ENCODE results near the gene CHCHD3. TPM values are rescaled to one million over a fixed set of nuclear protein-coding genes. Genes with fewer than 3 reads are reported as not detected.

The CHCHD3 gene
- total RNA-seq, 1 donor from 2014 or later, result 38.5 TPM

GRCh38 chr7:132769280-132769679, 312.6 kb downstream of the CHCHD3 start:
- Histone ChIP-seq H3K27me3 (ENCODE audit: low read depth) (no peaks in the 10 kb centered on the region), H3K4me1 (no peaks in the 10 kb centered on the region), H3K4me3 (no peak overlapping the region), H3K9me3 (peaks cover 4% of the 10 kb centered on the region), H3K36me3 (no peaks in the 10 kb centered on the region), H3K27ac (no peak overlapping the region)
- no peak for DNase-seq
- ATAC-seq, result no peak
- no peak for TF ChIP-seq CTCF (IDR thresholded peaks at IDR 0.05)
- intact Hi-C loops (cut with DNase I), result no loop called here

- intact Hi-C loops (cut with DNase I), result no loop called here
- Histone ChIP-seq H3K4me1 (no peaks in the 10 kb centered on the region), H3K27me3 (ENCODE audit: low read depth) (no peaks in the 10 kb centered on the region), H3K27ac (no peak overlapping the region), H3K36me3 (no peaks in the 10 kb centered on the region), H3K9me3 (peaks cover 4% of the 10 kb centered on the region), H3K4me3 (no peak overlapping the region)
- DNase-seq (no peak), ATAC-seq (peak; percentile 43 to 50)
- TF ChIP-seq CTCF (IDR thresholded peaks at IDR 0.05), result no peak
These were observed 313.8 kb downstream of the CHCHD3 start for GRCh38 chr7:132768099-132768498.

- intact Hi-C loops (cut with DNase I), result no loop called here
- H3K9me3 ChIP-seq, result peaks cover 4% of the 10 kb centered on the region
- no peaks in the 10 kb centered on the region for H3K27me3 ChIP-seq (ENCODE audit: low read depth)
- no peak overlapping the region for H3K27ac ChIP-seq
- no peaks in the 10 kb centered on the region for H3K4me1 ChIP-seq
- ATAC-seq (peak; percentile 75 to 89), DNase-seq (no peak)
- no peak overlapping the region for H3K4me3 ChIP-seq
- TF ChIP-seq CTCF (IDR thresholded peaks at IDR 0.05), result no peak
- H3K36me3 ChIP-seq, result no peaks in the 10 kb centered on the region
These were observed 314.5 kb downstream of the CHCHD3 start for GRCh38 chr7:132767378-132767777.

GRCh38 chr7:132766660-132767059, 315.2 kb downstream of the CHCHD3 start:
- Histone ChIP-seq H3K36me3 (no peaks in the 10 kb centered on the region), H3K27ac (no peak overlapping the region), H3K9me3 (peaks cover 4% of the 10 kb centered on the region), H3K4me1 (no peaks in the 10 kb centered on the region), H3K27me3 (ENCODE audit: low read depth) (no peaks in the 10 kb centered on the region), H3K4me3 (no peak overlapping the region)
- intact Hi-C loops (cut with DNase I), result no loop called here
- DNase-seq (no peak), ATAC-seq (no peak)
- TF ChIP-seq CTCF (IDR thresholded peaks at IDR 0.05), result no peak

GRCh38 chr7:132765861-132766260, 316.0 kb downstream of the CHCHD3 start:
- no peak for DNase-seq
- Histone ChIP-seq H3K36me3 (no peaks in the 10 kb centered on the region), H3K27me3 (ENCODE audit: low read depth) (no peaks in the 10 kb centered on the region), H3K27ac (no peak overlapping the region), H3K4me1 (no peaks in the 10 kb centered on the region), H3K9me3 (peaks cover 4% of the 10 kb centered on the region), H3K4me3 (no peak overlapping the region)
- intact Hi-C loops (cut with DNase I), result no loop called here
- TF ChIP-seq CTCF (IDR thresholded peaks at IDR 0.05), result no peak
- ATAC-seq, result no peak

GRCh38 chr7:132764762-132765161, 317.1 kb downstream of the CHCHD3 start:
- no peak for ATAC-seq
- intact Hi-C loops (cut with DNase I), result no loop called here
- H3K4me1 ChIP-seq, result no peaks in the 10 kb centered on the region
- H3K36me3 ChIP-seq, result no peaks in the 10 kb centered on the region
- H3K9me3 ChIP-seq, result peaks cover under 1% of the 10 kb centered on the region
- no peak for DNase-seq
- no peak for TF ChIP-seq CTCF (IDR thresholded peaks at IDR 0.05)
- no peaks in the 10 kb centered on the region for H3K27me3 ChIP-seq (ENCODE audit: low read depth)
- no peak overlapping the region for H3K27ac ChIP-seq
- H3K4me3 ChIP-seq, result no peak overlapping the region

Data from lower lobe of right lung (tissue), 2 donors.